Heart right ventricle (tissue), 16 donors: ENCODE measurements around the gene FARP1. TPM values are rescaled to one million over a fixed set of nuclear protein-coding genes. Genes with fewer than 3 reads are reported as not detected.

Experiments
- ATAC-seq, 8 donors: fragments of 200-7000 bp; cut with Tn5 transposase; one replicate each; pipeline ENCODE4 v1.9.1; 2020; ENCODE audit warnings: mild to moderate bottlenecking in 8 of 8, moderate library complexity in 8 of 8, moderate number of reproducible peaks in 1 of 8
- DNase-seq, 2 donors: peaks; one replicate each; pipeline ENCODE4 v3.0.0-alpha.2; 2020
- H3K27ac ChIP-seq, 10 donors: fragments of 200-600 bp; sonication (generic) in 2 of 10; one replicate each; pipeline versions ENCODE4 v1.5.0 to v1.8.0; 2020 to 2022; ENCODE audit warnings: mild to moderate bottlenecking in 3 of 10
- H3K27me3 ChIP-seq, 7 donors: fragments of 200-600 bp; one replicate each; pipeline ENCODE4 v1.8.0; 2021 to 2022; ENCODE audit warnings: mild to moderate bottlenecking in 2 of 7
- H3K36me3 ChIP-seq, 9 donors: fragments of 200-600 bp; sonication (generic) in 1 of 9; one replicate each; pipeline versions ENCODE4 v1.5.0 to v1.8.0; 2020 to 2022; ENCODE audit warnings: mild to moderate bottlenecking in 2 of 9
- H3K4me1 ChIP-seq, 9 donors: fragments of 200-600 bp; sonication (generic) in 1 of 9; one replicate each; pipeline versions ENCODE4 v1.5.0 to v1.8.0; 2020 to 2022; ENCODE audit warnings: mild to moderate bottlenecking in 4 of 9
- H3K4me3 ChIP-seq, 10 donors: fragments of 200-600 bp; sonication (generic) in 2 of 10; one replicate each; pipeline versions ENCODE4 v1.5.0 to v1.8.0; 2020 to 2022; ENCODE audit warnings: mild to moderate bottlenecking in 7 of 10, moderate library complexity in 2 of 10
- H3K9me3 ChIP-seq, 11 donors: fragments of 200-600 bp in 10 of 11; sonication (generic) in 2 of 11; one replicate each; pipeline versions ENCODE4 v1.5.0 to v1.8.0; 2013 to 2022; ENCODE audit warnings: mild to moderate bottlenecking in 2 of 11, control low read depth in 1 of 11, moderate library complexity in 1 of 11
- CTCF ChIP-seq, 9 donors: fragments of 200-600 bp; sonication (generic) in 2 of 9; IDR thresholded peaks; one replicate each; pipeline versions ENCODE4 v1.5.0 to v1.8.0; 2021 to 2022; ENCODE audit warnings: antibody characterized with exemption in 9 of 9, mild to moderate bottlenecking in 5 of 9, moderate library complexity in 1 of 9
- WGBS, 2 donors: extraction: QIAGEN DNeasy Blood & Tissue Kit; methylation state at CpG; one replicate each; pipeline ENCODE4 v1.1.7; 2013; ENCODE audit warnings: inconsistent platforms in 1 of 2; 5-methylcytosine and 5-hydroxymethylcytosine counted together
- intact Hi-C, 10 donors: fragments of 100-400 bp; cut with DNase I; formaldehyde crosslinking; loops; one replicate each; pipeline versions ENCODE4 v1.11.1 to v1.14.2; 2022
- polyA plus RNA-seq, 2 donors: library from polyadenylated mRNA; stranded (reverse); fragments of 200-250 nt; gene quantifications; one replicate each; pipeline ENCODE4 v1.2.3, GENCODE V29; 2013
- total RNA-seq, 10 donors: library from RNA; stranded (reverse); fragmentation: NEBNext Ultra II Directional in 3 of 10; extraction: Animal tissue kit (Norgen Biotek cat#: 25700) in 3 of 10; gene quantifications; one replicate each; pipeline versions ENCODE4 v1.2.1 to v1.2.4, GENCODE V29; 2021 to 2023
- donor health status: Arrhythmogenic right ventricular cardiomyopathy.
- donor health status: ischemic (EF 13 %, LVEDD 7.1; RV severe dilation, severe dysfunction).
- donor health status: healthy with polysubstance abuse.
- donor health status: DM: no; HTN: yes; CAD: no.
- donor health status: DM: no; HTN: no; CAD: no.
- donor health status: ischemic (EF 25% LVEDD 6.9; RV normal size, moderate dysfunction).
- donor health status: ischemic (EF 25% LVEDD 5.7; RV mildly dilated, moderate dysfunction).
- donor health status: healthy.
- donor health status: DM: yes; HTN: yes; CAD: no.
- donor health status: Ischemic cardiomyopathy.
- donor health status: ischemic (EF 35%, LVEDD 5.7; RV mildly dilated, moderate dysfunction).
- donor health status: nonischemic (EF 11% LVEDD 7.7; RV severe dilation, severe dysfunction).
- donor health status: DM: yes; HTN: yes; CAD: no.
- donor health status: PGD.
- donor health status: ischemic (EF 29% LVEDD 5.4; RV normal size, mild dysfunction).
- donor health status: nonischemic (EF 23%, LVEDD 6.1; RV moderate dilation, normal function).

The FARP1 gene
- total and polyA plus RNA-seq, 12 donors, result 6.9 to 72.9 (median 17.1) TPM

GRCh38 chr13:98459721-98460370 lies 317.0 kb downstream of the FARP1 start:
- 90% methylated on average over 13 of the region's 13 CpGs for WGBS, 2 donors
- DNase-seq (no peak), ATAC-seq (no peak)
- Histone ChIP-seq H3K27me3 (no peaks in the 10 kb centered on the region), H3K4me1 (peaks cover 2 to 33% (median 16%) of the 10 kb centered on the region in 9 donors), H3K9me3 (no peaks in the 10 kb centered on the region), H3K27ac (no peak overlapping the region), H3K36me3 (peaks cover 0 to 98% (median 31%) of the 10 kb centered on the region in 9 donors), H3K4me3 (no peak overlapping the region)
- intact Hi-C loops, result loop anchor here in 3 of 10 donors (10.0 kb wide), 2 partner anchors 375 to 385 kb away; no protein-coding TSS in a partner anchor
- TF ChIP-seq CTCF (IDR thresholded peaks at IDR 0.05), result no peak

DNA sequence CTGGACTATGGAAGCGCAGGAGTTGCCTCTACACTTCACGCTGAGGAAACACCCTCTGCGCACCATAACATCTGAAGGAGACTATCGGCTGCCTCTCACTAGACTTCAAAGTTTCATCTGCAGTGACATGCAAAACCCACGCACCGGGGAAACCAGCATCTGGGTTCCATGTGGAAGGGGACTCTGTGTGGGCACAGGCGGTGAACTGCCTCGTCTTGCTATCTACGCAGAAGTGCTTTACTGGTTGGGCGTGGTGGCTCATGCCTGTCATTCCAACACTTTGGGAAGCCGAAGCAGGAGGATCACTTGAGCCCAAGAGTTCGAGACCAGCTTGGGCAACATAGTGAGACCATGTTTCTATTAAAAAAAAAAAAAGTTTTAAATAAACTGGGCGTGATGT lies 317.6 kb downstream of the FARP1 start:
- WGBS, 2 donors, result 76 to 83% methylated on average over 13 of the region's 13 CpGs
- H3K4me1 ChIP-seq, result peaks cover 0 to 33% (median 14%) of the 10 kb centered on the region in 9 donors
- ATAC-seq (no peak), DNase-seq (no peak)
- H3K36me3 ChIP-seq, result peaks cover 0 to 98% (median 31%) of the 10 kb centered on the region in 9 donors
- TF ChIP-seq CTCF (IDR thresholded peaks at IDR 0.05), result no peak
- H3K9me3 ChIP-seq, result no peaks in the 10 kb centered on the region
- no peaks in the 10 kb centered on the region for H3K27me3 ChIP-seq
- H3K4me3 ChIP-seq, result no peak overlapping the region
- H3K27ac ChIP-seq, result no peak overlapping the region
- intact Hi-C loops, result no loop called here

DNA sequence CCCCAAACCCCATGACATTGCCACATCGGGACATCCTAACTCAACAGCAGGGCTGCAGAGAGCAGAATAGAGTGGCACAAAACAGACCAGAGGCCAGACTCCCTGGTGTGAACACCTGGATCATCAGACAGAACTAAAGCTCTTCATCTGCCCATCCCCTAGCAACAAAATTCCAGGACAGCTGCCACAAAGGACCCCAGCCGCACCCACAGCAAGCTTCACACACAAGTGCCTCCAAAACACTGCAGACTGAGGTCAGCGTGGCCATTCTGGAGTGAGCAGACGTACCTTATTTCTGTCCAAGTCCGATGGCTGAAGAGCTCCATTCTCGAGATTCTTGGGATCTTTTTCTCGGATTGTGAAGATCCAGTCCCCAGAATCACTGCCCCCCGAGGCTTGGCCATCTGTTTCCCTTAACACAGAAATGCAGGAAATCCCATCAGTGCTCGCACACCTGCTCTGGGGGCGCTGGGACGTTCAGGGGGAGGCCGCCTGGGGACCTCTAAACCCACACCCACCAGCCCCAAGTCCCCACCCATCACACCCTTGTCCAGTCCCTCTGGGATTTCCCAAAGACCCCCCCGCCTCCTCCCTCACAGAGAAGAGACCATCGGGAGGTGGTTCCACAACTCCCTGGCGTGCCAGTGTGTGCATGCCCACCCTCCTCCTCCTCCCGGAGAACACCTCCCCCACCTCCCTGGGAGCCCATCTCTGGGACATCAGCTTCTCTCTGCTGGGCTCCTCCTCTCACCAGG lies 318.8 kb downstream of the FARP1 start:
- DNase-seq, result no peak
- H3K27me3 ChIP-seq, result no peaks in the 10 kb centered on the region
- no peak overlapping the region for H3K27ac ChIP-seq
- WGBS, 2 donors, result 84 to 87% methylated on average over 16 of the region's 16 CpGs
- peaks cover 0 to 35% (median 17%) of the 10 kb centered on the region in 9 donors for H3K4me1 ChIP-seq
- intact Hi-C loops, result no loop called here
- no peak for TF ChIP-seq CTCF (IDR thresholded peaks at IDR 0.05)
- no peak for ATAC-seq
- no peak overlapping the region for H3K4me3 ChIP-seq
- H3K36me3 ChIP-seq, result peaks cover 0 to 98% (median 23%) of the 10 kb centered on the region in 9 donors
- H3K9me3 ChIP-seq, result no peaks in the 10 kb centered on the region

DNA sequence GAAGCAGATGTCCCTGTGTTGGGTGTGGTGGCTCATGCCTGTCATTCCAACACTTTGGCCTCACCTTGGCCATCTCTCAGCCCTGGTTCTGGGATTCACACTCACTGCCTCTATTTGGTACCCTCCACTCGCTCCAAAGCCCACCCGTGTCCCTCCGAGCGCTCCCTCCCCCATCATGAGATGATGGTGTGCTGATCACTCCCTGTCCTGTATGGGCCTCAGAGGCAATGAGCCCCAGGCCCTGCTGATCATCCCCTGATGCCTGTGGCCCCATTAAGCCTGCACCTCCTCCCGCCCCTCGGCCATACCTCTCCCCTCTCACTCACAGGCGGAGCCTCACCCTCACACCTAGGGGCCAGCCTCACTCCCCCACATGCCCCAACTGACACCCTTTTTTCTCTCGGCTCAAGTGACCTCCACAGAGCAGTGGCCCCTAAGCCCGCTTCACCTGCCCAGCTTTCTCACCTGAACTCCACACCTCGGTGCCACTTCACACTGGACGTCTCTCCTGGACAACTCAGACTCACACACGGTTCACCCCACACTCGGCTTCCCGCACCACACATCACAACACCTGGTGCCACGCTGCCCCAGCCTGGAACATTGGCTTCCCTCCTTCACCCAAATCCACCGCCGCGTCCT lies 319.5 kb downstream of the FARP1 start:
- WGBS, 2 donors, result 96% methylated on average over 18 of the region's 18 CpGs
- no peak for TF ChIP-seq CTCF (IDR thresholded peaks at IDR 0.05)
- Histone ChIP-seq H3K27ac (no peak overlapping the region), H3K4me1 (peaks cover 0 to 42% (median 23%) of the 10 kb centered on the region in 9 donors), H3K9me3 (no peaks in the 10 kb centered on the region), H3K27me3 (no peaks in the 10 kb centered on the region), H3K36me3 (peaks cover 0 to 92% (median 19%) of the 10 kb centered on the region in 9 donors), H3K4me3 (no peak overlapping the region)
- intact Hi-C loops, result no loop called here
- no peak for DNase-seq
- ATAC-seq, result no peak
